ENCODE results near the gene FNBP1. TPM values are rescaled to one million over a fixed set of nuclear protein-coding genes. Genes with fewer than 3 reads are reported as not detected.

The FNBP1 gene
- total RNA-seq, 1 donor from 2014 or later, result 50.0 TPM

- intact Hi-C loops (cut with DNase I), result no loop called here
- no peak for TF ChIP-seq CTCF (IDR thresholded peaks at IDR 0.05)
- no peaks in the 10 kb centered on the region for H3K27me3 ChIP-seq
- H3K4me1 ChIP-seq, result peaks cover 13% of the 10 kb centered on the region
- no peak for DNase-seq
- H3K36me3 ChIP-seq, result peaks cover 76% of the 10 kb centered on the region
- ATAC-seq, result no peak
- no peaks in the 10 kb centered on the region for H3K9me3 ChIP-seq
- H3K4me3 ChIP-seq, result no peak overlapping the region
- H3K27ac ChIP-seq, result no peak overlapping the region
These were observed 35.6 kb upstream of the FNBP1 start for GRCh38 chr9:130078547-130078946.

- peaks cover 32% of the 10 kb centered on the region for H3K4me1 ChIP-seq
- no peak overlapping the region for H3K4me3 ChIP-seq
- H3K36me3 ChIP-seq, result peaks cover 28% of the 10 kb centered on the region
- H3K9me3 ChIP-seq, result no peaks in the 10 kb centered on the region
- DNase-seq (no peak), ATAC-seq (no peak)
- no peak for TF ChIP-seq CTCF (IDR thresholded peaks at IDR 0.05)
- peak overlapping the region; percentile 68 for H3K27ac ChIP-seq
- no peaks in the 10 kb centered on the region for H3K27me3 ChIP-seq
- intact Hi-C loops (cut with DNase I), result no loop called here
These were observed 30.4 kb upstream of the FNBP1 start for GRCh38 chr9:130073373-130073772.

GRCh38 chr9:130072515-130073235 is 29.7 kb upstream of the FNBP1 start:
- Histone ChIP-seq H3K4me3 (no peak overlapping the region), H3K36me3 (peaks cover 21% of the 10 kb centered on the region), H3K4me1 (peaks cover 38% of the 10 kb centered on the region), H3K9me3 (no peaks in the 10 kb centered on the region), H3K27ac (peak overlapping the region; percentile 68), H3K27me3 (no peaks in the 10 kb centered on the region)
- no peak for TF ChIP-seq CTCF (IDR thresholded peaks at IDR 0.05)
- ATAC-seq, result no peak
- DNase-seq, result no peak
- intact Hi-C loops (cut with DNase I), result no loop called here

- Histone ChIP-seq H3K4me3 (no peak overlapping the region), H3K27ac (peak overlapping the region; percentile 73), H3K9me3 (no peaks in the 10 kb centered on the region), H3K4me1 (peaks cover 29% of the 10 kb centered on the region), H3K27me3 (no peaks in the 10 kb centered on the region), H3K36me3 (no peaks in the 10 kb centered on the region)
- intact Hi-C loops (cut with DNase I), result no loop called here
- peak; percentile 64 for ATAC-seq
- no peak for TF ChIP-seq CTCF (IDR thresholded peaks at IDR 0.05)
- DNase-seq, result no peak
These were observed 26.1 kb upstream of the FNBP1 start for GRCh38 chr9:130069048-130069447.

GRCh38 chr9:130064621-130065020 is 21.6 kb upstream of the FNBP1 start:
- H3K27ac ChIP-seq, result no peak overlapping the region
- H3K36me3 ChIP-seq, result no peaks in the 10 kb centered on the region
- no peaks in the 10 kb centered on the region for H3K27me3 ChIP-seq
- H3K4me3 ChIP-seq, result no peak overlapping the region
- peaks cover 30% of the 10 kb centered on the region for H3K4me1 ChIP-seq
- intact Hi-C loops (cut with DNase I), result no loop called here
- no peaks in the 10 kb centered on the region for H3K9me3 ChIP-seq
- no peak for DNase-seq
- TF ChIP-seq CTCF (IDR thresholded peaks at IDR 0.05), result no peak
- no peak for ATAC-seq

Measured in upper lobe of right lung (tissue), 1 donor.